Measurements from ENCODE around the gene HYDIN.

The HYDIN gene

DNA sequence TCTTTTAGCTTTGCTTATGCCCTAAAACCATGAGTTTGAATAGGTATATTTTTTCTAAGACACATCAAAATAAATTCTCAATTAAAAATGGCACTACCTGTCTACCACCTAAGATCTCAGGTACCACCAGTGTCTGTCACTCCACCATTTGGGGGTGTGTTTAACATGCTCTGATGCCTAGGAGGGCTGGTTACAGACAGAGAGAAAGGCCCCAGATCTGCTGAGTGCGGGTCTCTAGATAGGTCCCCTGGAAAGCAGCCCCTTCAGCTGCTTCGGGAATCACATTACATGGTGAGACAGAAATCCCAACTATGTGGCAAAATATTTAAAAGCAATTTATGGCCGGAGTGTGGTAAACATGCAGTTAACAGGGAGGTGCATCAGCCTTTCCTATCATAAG is 428.9 kb downstream of the HYDIN start:
- no peak overlapping the region for H3K27ac ChIP-seq (ENCODE audit: insufficient read depth in 1 of 2, low read depth in 1 of 2, low read length in 2 of 2, poor library complexity in 1 of 2, severe bottlenecking in 2 of 2)
- H3K9me3 ChIP-seq (ENCODE audit: control extremely low read depth in 1 of 5, control insufficient read depth in 4 of 5, insufficient read depth in 2 of 5, low read depth in 1 of 5, low read length in 4 of 5) = peaks cover 2 to 13% (median 6%) of the 10 kb centered on the region in 5 experiments
- no peak for DNase-seq
- H3K4me1 ChIP-seq (ENCODE audit: control extremely low read depth in 1 of 4, control insufficient read depth in 4 of 4, insufficient read depth in 4 of 4, low read length in 3 of 4) = peaks cover 12 to 22% (median 17%) of the 10 kb centered on the region in 4 experiments
- H3K4me3 ChIP-seq (ENCODE audit: control insufficient read depth in 1 of 7, extremely low read depth in 1 of 7, insufficient read depth in 4 of 7, low read depth in 2 of 7, low read length in 6 of 7) = peak overlapping the region in 3 of 7 experiments; percentile 90 to 94 (median 91)
- H3K36me3 ChIP-seq (ENCODE audit: control insufficient read depth in 4 of 4, insufficient read depth in 4 of 4, low read length in 3 of 4) = peaks cover 0 to 9% (median 5%) of the 10 kb centered on the region in 4 experiments
- H3K27me3 ChIP-seq (replicated peaks in 2 of 5; ENCODE audit: control insufficient read depth in 4 of 5, insufficient read depth in 5 of 5, low read length in 4 of 5) = no peaks in the 10 kb centered on the region
- ChIA-PET POLR2A (no interaction called here), CTCF (interaction anchor here (1.4 kb wide), 1 partner anchor 149 kb away, joined by 3 read pairs; no protein-coding TSS in a partner anchor)
- WGBS (ENCODE audit: insufficient coverage) = 93% methylated on average over 3 of the region's 3 CpGs

DNA sequence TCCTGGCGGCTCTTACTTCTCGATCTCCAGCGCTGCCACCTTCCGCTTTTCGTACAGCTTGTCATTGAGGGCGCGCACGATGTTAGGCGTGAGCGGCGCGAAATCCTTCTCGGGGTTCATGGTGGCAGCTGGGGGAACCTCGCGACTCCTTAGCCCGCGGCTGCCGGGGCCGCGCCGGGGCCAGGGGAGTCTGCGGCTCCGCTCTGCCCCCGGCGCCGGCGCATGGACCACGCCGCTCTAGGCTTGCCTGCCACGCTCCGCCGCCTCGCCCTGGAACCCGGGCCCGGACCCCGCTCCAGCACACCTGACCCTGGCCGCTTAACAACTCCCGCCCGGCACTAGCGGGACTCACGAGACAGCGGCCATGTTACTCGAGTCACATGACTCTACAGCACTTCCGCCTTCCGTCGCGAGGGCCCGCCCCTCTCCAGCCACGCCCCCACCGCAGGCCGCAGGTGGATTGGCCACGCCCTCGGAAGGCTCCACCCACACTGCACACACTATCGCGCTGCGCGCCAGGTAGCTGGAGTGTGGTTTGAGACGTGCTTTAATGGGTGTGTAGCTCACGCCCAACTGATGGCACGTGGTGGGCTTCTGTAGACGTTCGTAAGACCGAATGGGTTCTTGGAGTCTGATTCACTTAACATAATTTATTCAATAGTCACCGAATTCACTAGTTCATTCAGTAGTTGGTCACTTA is 429.6 kb downstream of the HYDIN start, which contains the start of gene VAC14:
Gene VAC14 (minus strand): TSS at position 378 of the 700 bp plus-strand sequence. CDS start 258 bp downstream, at position 120.
- peaks cover 2 to 13% (median 6%) of the 10 kb centered on the region in 5 experiments for H3K9me3 ChIP-seq (ENCODE audit: control extremely low read depth in 1 of 5, control insufficient read depth in 4 of 5, insufficient read depth in 2 of 5, low read depth in 1 of 5, low read length in 4 of 5)
- peaks cover 12 to 22% (median 17%) of the 10 kb centered on the region in 4 experiments for H3K4me1 ChIP-seq (ENCODE audit: control extremely low read depth in 1 of 4, control insufficient read depth in 4 of 4, insufficient read depth in 4 of 4, low read length in 3 of 4)
- peak within 1 kb of the TSS; percentile 68 to 90 for H3K27ac ChIP-seq (ENCODE audit: insufficient read depth in 1 of 2, low read depth in 1 of 2, low read length in 2 of 2, poor library complexity in 1 of 2, severe bottlenecking in 2 of 2)
- H3K27me3 ChIP-seq (replicated peaks in 2 of 5; ENCODE audit: control insufficient read depth in 4 of 5, insufficient read depth in 5 of 5, low read length in 4 of 5) = no peaks in the 10 kb centered on the region
- DNase-seq = peak; percentile 92 to 96 (median 96)
- ChIA-PET POLR2A (no interaction called here), CTCF (interaction anchor here (1.4 kb wide), 1 partner anchor 148 kb away, joined by 3 read pairs; no protein-coding TSS in a partner anchor)
- H3K4me3 ChIP-seq (ENCODE audit: control insufficient read depth in 1 of 7, extremely low read depth in 1 of 7, insufficient read depth in 4 of 7, low read depth in 2 of 7, low read length in 6 of 7) = peak within 1 kb of the TSS; percentile 86 to 96 (median 91)
- peaks cover 0 to 11% (median 5%) of the 10 kb centered on the region in 4 experiments for H3K36me3 ChIP-seq (ENCODE audit: control insufficient read depth in 4 of 4, insufficient read depth in 4 of 4, low read length in 3 of 4)
- WGBS (ENCODE audit: insufficient coverage) = under 1% methylated on average over 42 of the region's 64 CpGs

DNA sequence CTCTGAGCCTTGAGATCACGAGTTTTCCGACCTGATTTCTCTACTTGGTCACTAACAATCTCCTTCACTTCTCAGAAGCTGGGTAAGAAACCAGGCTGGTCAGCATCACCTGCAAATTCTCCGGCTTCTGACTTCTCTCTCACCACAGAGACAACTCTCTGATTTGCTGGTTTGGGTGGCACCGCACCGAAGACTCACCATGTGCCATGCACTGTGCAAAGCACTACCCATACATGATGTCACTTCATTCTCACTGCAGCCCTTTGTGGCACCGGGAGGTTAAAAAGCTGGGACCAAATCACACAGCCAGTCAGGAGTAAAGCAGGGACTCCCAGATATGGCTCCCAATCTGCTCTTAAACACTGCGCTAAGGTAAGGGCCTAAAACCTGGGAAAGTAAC is 430.2 kb downstream of the HYDIN start:
- Histone ChIP-seq H3K4me3 (ENCODE audit: control insufficient read depth in 1 of 7, extremely low read depth in 1 of 7, insufficient read depth in 4 of 7, low read depth in 2 of 7, low read length in 6 of 7) (peak overlapping the region; percentile 86 to 96 (median 91)), H3K4me1 (ENCODE audit: control extremely low read depth in 1 of 4, control insufficient read depth in 4 of 4, insufficient read depth in 4 of 4, low read length in 3 of 4) (peaks cover 12 to 22% (median 17%) of the 10 kb centered on the region in 4 experiments), H3K9me3 (ENCODE audit: control extremely low read depth in 1 of 5, control insufficient read depth in 4 of 5, insufficient read depth in 2 of 5, low read depth in 1 of 5, low read length in 4 of 5) (peaks cover 2 to 13% (median 6%) of the 10 kb centered on the region in 5 experiments), H3K27me3 (replicated peaks in 2 of 5; ENCODE audit: control insufficient read depth in 4 of 5, insufficient read depth in 5 of 5, low read length in 4 of 5) (no peaks in the 10 kb centered on the region), H3K36me3 (ENCODE audit: control insufficient read depth in 4 of 4, insufficient read depth in 4 of 4, low read length in 3 of 4) (peaks cover 0 to 13% (median 5%) of the 10 kb centered on the region in 4 experiments), H3K27ac (ENCODE audit: insufficient read depth in 1 of 2, low read depth in 1 of 2, low read length in 2 of 2, poor library complexity in 1 of 2, severe bottlenecking in 2 of 2) (peak overlapping the region; percentile 68 to 90)
- DNase-seq = no peak
- POLR2A ChIA-PET = no interaction called here
- 11% methylated on average over 7 of the region's 7 CpGs for WGBS (ENCODE audit: insufficient coverage)
- CTCF ChIA-PET = interaction anchor here (1.4 kb wide), 1 partner anchor 147 kb away, joined by 3 read pairs; no protein-coding TSS in a partner anchor

DNA sequence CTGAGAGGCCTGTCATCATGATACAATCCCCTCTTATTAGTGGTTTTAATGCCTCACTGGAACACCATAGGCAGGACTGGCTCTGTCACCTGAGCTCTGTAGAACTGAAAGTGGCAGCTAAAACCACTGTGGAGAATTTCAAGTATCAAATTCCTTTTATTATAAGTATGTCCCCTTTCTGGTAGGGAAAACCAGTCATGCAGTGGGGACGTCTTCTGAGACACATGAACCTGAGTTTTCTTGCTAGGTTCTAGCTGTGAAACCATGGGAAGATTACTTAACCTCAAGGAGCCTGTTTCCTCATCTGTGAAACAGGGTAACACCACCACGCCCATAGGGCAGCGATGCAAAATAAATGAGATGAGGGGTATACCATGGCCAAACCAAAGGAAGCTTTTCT is 434.2 kb downstream of the HYDIN start:
- no peak overlapping the region for H3K4me3 ChIP-seq (ENCODE audit: control insufficient read depth in 1 of 7, extremely low read depth in 1 of 7, insufficient read depth in 4 of 7, low read depth in 2 of 7, low read length in 6 of 7)
- POLR2A ChIA-PET = no interaction called here
- H3K27ac ChIP-seq (ENCODE audit: insufficient read depth in 1 of 2, low read depth in 1 of 2, low read length in 2 of 2, poor library complexity in 1 of 2, severe bottlenecking in 2 of 2) = no peak overlapping the region
- no peaks in the 10 kb centered on the region for H3K27me3 ChIP-seq (replicated peaks in 2 of 5; ENCODE audit: control insufficient read depth in 4 of 5, insufficient read depth in 5 of 5, low read length in 4 of 5)
- H3K4me1 ChIP-seq (ENCODE audit: control extremely low read depth in 1 of 4, control insufficient read depth in 4 of 4, insufficient read depth in 4 of 4, low read length in 3 of 4) = peaks cover 12 to 21% (median 16%) of the 10 kb centered on the region in 4 experiments
- no peak for DNase-seq
- CTCF ChIA-PET = no interaction called here
- no peaks in the 10 kb centered on the region for H3K9me3 ChIP-seq (ENCODE audit: control extremely low read depth in 1 of 5, control insufficient read depth in 4 of 5, insufficient read depth in 2 of 5, low read depth in 1 of 5, low read length in 4 of 5)
- H3K36me3 ChIP-seq (ENCODE audit: control insufficient read depth in 4 of 4, insufficient read depth in 4 of 4, low read length in 3 of 4) = peaks cover 3 to 17% (median 7%) of the 10 kb centered on the region in 4 experiments
- WGBS (ENCODE audit: insufficient coverage) = 100% methylated on average over 3 of the region's 3 CpGs

DNA sequence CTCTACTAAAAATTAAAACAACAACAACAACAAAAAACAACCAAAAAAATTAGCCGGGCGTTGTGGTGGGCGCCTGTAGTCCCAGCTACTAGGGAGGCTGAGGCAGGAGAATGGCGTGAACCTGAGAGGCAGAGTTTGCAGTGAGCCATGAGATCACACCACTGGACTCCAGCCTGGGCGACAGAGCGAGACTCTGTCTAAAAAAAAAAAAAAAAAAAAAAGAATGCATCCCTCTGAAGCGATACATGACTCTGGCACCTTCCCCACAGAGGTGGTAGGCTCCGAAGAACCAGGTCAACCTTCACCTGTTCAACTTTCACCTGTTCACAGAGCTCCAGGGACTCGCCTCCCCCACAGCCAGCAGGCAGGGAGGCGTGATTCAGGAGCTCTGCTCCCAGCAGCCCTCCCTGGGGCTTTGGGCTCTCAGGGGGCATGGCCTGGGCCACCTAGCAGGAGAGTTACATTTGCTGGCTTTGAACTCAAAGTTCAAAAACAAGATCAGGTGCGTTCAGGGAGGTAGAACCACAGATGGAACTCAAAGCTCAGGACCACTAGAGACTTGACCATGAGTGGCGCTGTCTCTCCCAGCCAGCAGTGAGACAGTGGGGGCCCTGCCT is 435.1 kb downstream of the HYDIN start:
- no peak for DNase-seq
- 97% methylated on average over 10 of the region's 12 CpGs for WGBS (ENCODE audit: insufficient coverage)
- H3K4me1 ChIP-seq (ENCODE audit: control extremely low read depth in 1 of 4, control insufficient read depth in 4 of 4, insufficient read depth in 4 of 4, low read length in 3 of 4) = peaks cover 10 to 19% (median 13%) of the 10 kb centered on the region in 4 experiments
- H3K27ac ChIP-seq (ENCODE audit: insufficient read depth in 1 of 2, low read depth in 1 of 2, low read length in 2 of 2, poor library complexity in 1 of 2, severe bottlenecking in 2 of 2) = no peak overlapping the region
- CTCF ChIA-PET = no interaction called here
- H3K27me3 ChIP-seq (replicated peaks in 2 of 5; ENCODE audit: control insufficient read depth in 4 of 5, insufficient read depth in 5 of 5, low read length in 4 of 5) = no peaks in the 10 kb centered on the region
- no peaks in the 10 kb centered on the region for H3K9me3 ChIP-seq (ENCODE audit: control extremely low read depth in 1 of 5, control insufficient read depth in 4 of 5, insufficient read depth in 2 of 5, low read depth in 1 of 5, low read length in 4 of 5)
- no peak overlapping the region for H3K4me3 ChIP-seq (ENCODE audit: control insufficient read depth in 1 of 7, extremely low read depth in 1 of 7, insufficient read depth in 4 of 7, low read depth in 2 of 7, low read length in 6 of 7)
- H3K36me3 ChIP-seq (ENCODE audit: control insufficient read depth in 4 of 4, insufficient read depth in 4 of 4, low read length in 3 of 4) = peaks cover 3 to 17% (median 7%) of the 10 kb centered on the region in 4 experiments
- POLR2A ChIA-PET = no interaction called here

DNA sequence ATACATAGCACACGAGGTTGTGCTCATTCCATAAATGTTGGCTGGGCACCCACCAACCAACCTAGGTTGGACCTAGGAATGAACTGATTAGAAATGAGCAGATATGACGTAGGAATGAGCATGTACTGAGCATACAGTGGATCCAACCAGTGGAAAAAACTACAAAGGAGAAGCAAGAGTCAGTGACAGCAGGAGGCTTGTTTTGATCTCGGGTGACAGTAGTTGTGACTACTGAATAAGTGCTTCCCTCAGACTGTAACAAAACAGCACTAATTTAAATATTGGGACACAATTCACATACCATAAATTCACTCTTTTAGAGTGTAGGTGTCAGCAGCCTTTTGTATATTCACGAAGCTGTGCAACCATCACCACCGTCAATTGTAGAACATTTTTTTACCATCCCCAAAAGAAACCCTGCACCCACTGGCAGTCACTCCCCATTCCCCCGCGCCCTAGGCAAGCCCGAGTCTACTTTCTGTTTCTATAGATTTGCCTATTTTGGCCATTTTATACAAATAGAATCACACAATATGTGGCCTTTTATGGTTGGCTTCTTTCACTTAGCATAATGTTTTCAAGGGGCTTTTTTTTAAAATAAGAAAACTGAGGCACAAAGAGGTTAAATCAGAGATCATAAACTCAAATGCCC is 436.5 kb downstream of the HYDIN start:
- no peaks in the 10 kb centered on the region for H3K27me3 ChIP-seq (replicated peaks in 2 of 5; ENCODE audit: control insufficient read depth in 4 of 5, insufficient read depth in 5 of 5, low read length in 4 of 5)
- H3K4me1 ChIP-seq (ENCODE audit: control extremely low read depth in 1 of 4, control insufficient read depth in 4 of 4, insufficient read depth in 4 of 4, low read length in 3 of 4) = peaks cover 0 to 4% (median under 1%) of the 10 kb centered on the region in 4 experiments
- no peak overlapping the region for H3K4me3 ChIP-seq (ENCODE audit: control insufficient read depth in 1 of 7, extremely low read depth in 1 of 7, insufficient read depth in 4 of 7, low read depth in 2 of 7, low read length in 6 of 7)
- DNase-seq = no peak
- WGBS (ENCODE audit: insufficient coverage) = 97% methylated on average over 6 of the region's 8 CpGs
- CTCF ChIA-PET = interaction anchor here (0.5 kb wide), 1 partner anchor 1672 kb away, joined by 3 read pairs; no protein-coding TSS in a partner anchor
- POLR2A ChIA-PET = no interaction called here
- no peaks in the 10 kb centered on the region for H3K9me3 ChIP-seq (ENCODE audit: control extremely low read depth in 1 of 5, control insufficient read depth in 4 of 5, insufficient read depth in 2 of 5, low read depth in 1 of 5, low read length in 4 of 5)
- peaks cover 3 to 27% (median 8%) of the 10 kb centered on the region in 4 experiments for H3K36me3 ChIP-seq (ENCODE audit: control insufficient read depth in 4 of 4, insufficient read depth in 4 of 4, low read length in 3 of 4)
- no peak overlapping the region for H3K27ac ChIP-seq (ENCODE audit: insufficient read depth in 1 of 2, low read depth in 1 of 2, low read length in 2 of 2, poor library complexity in 1 of 2, severe bottlenecking in 2 of 2)

Measured in common myeloid progenitor, CD34-positive (primary cell).